NCI-H2196 (cell line): Measurements from ENCODE around the gene CYB561D2.

Experiments
- DNase-seq: peaks from one replicate; lab custom pipeline; 2025; ENCODE audit not compliant: unreplicated experiment; lab: John Stamatoyannopoulos, UW

The CYB561D2 gene

GRCh38 chr3:50388720-50389413 is 38.2 kb downstream of the CYB561D2 start:
- DNase-seq: no peak

GRCh38 chr3:50389414-50389767 is 38.7 kb downstream of the CYB561D2 start:
- DNase-seq: no peak

- DNase-seq: peak; percentile 79
Measured at GRCh38 chr3:50390508-50391224, 40.0 kb downstream of the CYB561D2 start.

GRCh38 chr3:50392101-50392715 is 41.5 kb downstream of the CYB561D2 start:
- peak; percentile 9 for DNase-seq

- no peak for DNase-seq
Measured at GRCh38 chr3:50393061-50393460, 42.4 kb downstream of the CYB561D2 start.

- DNase-seq: no peak
Measured at GRCh38 chr3:50395070-50395860, 44.6 kb downstream of the CYB561D2 start.

GRCh38 chr3:50396502-50396901 is 45.8 kb downstream of the CYB561D2 start:
- DNase-seq: peak; percentile 51

- no peak for DNase-seq
Measured at GRCh38 chr3:50401978-50402595, 51.4 kb downstream of the CYB561D2 start.
